Measurements from ENCODE around the gene TCAF2.
"Not testable (repeated sequence)": the region's sequence is repeated elsewhere in the genome, so short reads cannot be mapped to it uniquely, and the experiment has no call there.

Gene TCAF2

GRCh38 chr7:143639372-143639771 lies 18.6 kb downstream of the TCAF2 start:
- not testable (repeated sequence) for H3K4ac ChIP-seq (ENCODE audit: low read depth, low read length); H3K23ac ChIP-seq (ENCODE audit: low read length); H3K14ac ChIP-seq (ENCODE audit: low read length); H4K91ac ChIP-seq (ENCODE audit: low read depth, low read length); H2BK5ac ChIP-seq (ENCODE audit: low read depth, low read length, poor library complexity); H3K27ac ChIP-seq (ENCODE audit: low read depth, low read length); H3K9me3 ChIP-seq (ENCODE audit: insufficient read depth, low read depth, low read length); H2BK120ac ChIP-seq (ENCODE audit: insufficient read depth, low read length, poor library complexity); H2AK5ac ChIP-seq (ENCODE audit: low read length); H4K8ac ChIP-seq (ENCODE audit: low read depth, low read length); H3K79me1 ChIP-seq (ENCODE audit: low read length); H3K4me1 ChIP-seq (ENCODE audit: control insufficient read depth in 1 of 2, insufficient read depth in 2 of 2, low read length in 2 of 2); H3K36me3 ChIP-seq (ENCODE audit: control insufficient read depth in 1 of 2, insufficient read depth in 2 of 2, low read length in 2 of 2); H3K18ac ChIP-seq (ENCODE audit: low read length); H3K4me3 ChIP-seq (ENCODE audit: low read depth, low read length); H3K9ac ChIP-seq (ENCODE audit: low read length); H3K79me2 ChIP-seq (ENCODE audit: control insufficient read depth, insufficient read depth, low read length, poor library complexity); H4K12ac ChIP-seq (ENCODE audit: low read depth, low read length); H2AFZ ChIP-seq (ENCODE audit: insufficient read depth, low read length, poor library complexity); H2BK12ac ChIP-seq (ENCODE audit: low read length); H3K4me2 ChIP-seq (ENCODE audit: low read length); DNase-seq; H3K27me3 ChIP-seq (ENCODE audit: insufficient read depth, low read length)
- no CpG with 5 or more reads among the region's 7 CpGs for WGBS (ENCODE audit: extremely low coverage, insufficient coverage, insufficient read length)

DNA sequence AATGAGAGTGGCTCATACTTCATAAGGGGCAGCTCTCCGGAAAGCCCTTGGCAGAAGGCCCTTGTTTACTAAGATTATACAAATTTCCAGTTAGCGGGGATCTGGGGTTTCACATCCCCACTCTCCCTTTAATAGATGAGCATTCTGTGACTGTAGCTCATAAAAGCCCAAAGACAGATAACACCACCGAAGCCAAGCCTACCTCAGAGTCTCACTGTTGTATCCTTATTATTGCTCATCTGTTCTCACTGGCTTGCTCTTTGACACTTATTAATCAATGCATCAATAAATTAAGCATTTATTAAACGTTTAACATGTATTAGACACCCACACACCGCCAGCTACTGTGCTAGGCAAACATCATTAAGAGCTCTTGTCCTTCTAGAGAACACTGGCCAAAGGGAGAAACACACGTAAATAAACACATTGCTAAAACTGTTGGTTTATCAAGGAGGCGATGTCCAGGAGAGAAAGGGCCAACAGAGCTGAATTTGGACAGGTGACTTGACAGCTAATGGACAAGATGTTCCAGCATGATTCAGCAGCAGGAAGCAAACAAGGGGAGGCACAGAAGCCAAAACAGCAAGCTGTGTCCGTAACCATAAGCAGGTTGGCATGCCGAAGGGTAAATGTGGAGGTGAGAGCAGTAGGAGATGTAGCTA lies 19.9 kb downstream of the TCAF2 start:
- H2BK120ac ChIP-seq (ENCODE audit: insufficient read depth, low read length, poor library complexity); H2BK5ac ChIP-seq (ENCODE audit: low read depth, low read length, poor library complexity); H3K4me3 ChIP-seq (ENCODE audit: low read depth, low read length); H3K23ac ChIP-seq (ENCODE audit: low read length); H2AFZ ChIP-seq (ENCODE audit: insufficient read depth, low read length, poor library complexity); H3K4me1 ChIP-seq (ENCODE audit: control insufficient read depth in 1 of 2, insufficient read depth in 2 of 2, low read length in 2 of 2); H3K14ac ChIP-seq (ENCODE audit: low read length); H3K4me2 ChIP-seq (ENCODE audit: low read length); H3K9ac ChIP-seq (ENCODE audit: low read length); H4K12ac ChIP-seq (ENCODE audit: low read depth, low read length); H3K79me2 ChIP-seq (ENCODE audit: control insufficient read depth, insufficient read depth, low read length, poor library complexity); H4K8ac ChIP-seq (ENCODE audit: low read depth, low read length); H3K27me3 ChIP-seq (ENCODE audit: insufficient read depth, low read length); H3K36me3 ChIP-seq (ENCODE audit: control insufficient read depth in 1 of 2, insufficient read depth in 2 of 2, low read length in 2 of 2); H3K4ac ChIP-seq (ENCODE audit: low read depth, low read length); DNase-seq; H3K18ac ChIP-seq (ENCODE audit: low read length); H2AK5ac ChIP-seq (ENCODE audit: low read length); H3K27ac ChIP-seq (ENCODE audit: low read depth, low read length); H3K9me3 ChIP-seq (ENCODE audit: insufficient read depth, low read depth, low read length); H2BK12ac ChIP-seq (ENCODE audit: low read length); H3K79me1 ChIP-seq (ENCODE audit: low read length); H4K91ac ChIP-seq (ENCODE audit: low read depth, low read length): not testable (repeated sequence)
- no CpG with 5 or more reads among the region's 9 CpGs for WGBS (ENCODE audit: extremely low coverage, insufficient coverage, insufficient read length)

GRCh38 chr7:143646598-143646997 lies 25.8 kb downstream of the TCAF2 start:
- not testable (repeated sequence) for H3K14ac ChIP-seq (ENCODE audit: low read length); DNase-seq; H2AFZ ChIP-seq (ENCODE audit: insufficient read depth, low read length, poor library complexity); H3K18ac ChIP-seq (ENCODE audit: low read length); H3K4ac ChIP-seq (ENCODE audit: low read depth, low read length); H3K4me1 ChIP-seq (ENCODE audit: control insufficient read depth in 1 of 2, insufficient read depth in 2 of 2, low read length in 2 of 2); H4K8ac ChIP-seq (ENCODE audit: low read depth, low read length); H3K9ac ChIP-seq (ENCODE audit: low read length); H3K79me2 ChIP-seq (ENCODE audit: control insufficient read depth, insufficient read depth, low read length, poor library complexity); H3K4me3 ChIP-seq (ENCODE audit: low read depth, low read length); H3K4me2 ChIP-seq (ENCODE audit: low read length); H3K27ac ChIP-seq (ENCODE audit: low read depth, low read length); H4K91ac ChIP-seq (ENCODE audit: low read depth, low read length); H2BK12ac ChIP-seq (ENCODE audit: low read length); H4K12ac ChIP-seq (ENCODE audit: low read depth, low read length); H3K23ac ChIP-seq (ENCODE audit: low read length); H3K79me1 ChIP-seq (ENCODE audit: low read length); H3K36me3 ChIP-seq (ENCODE audit: control insufficient read depth in 1 of 2, insufficient read depth in 2 of 2, low read length in 2 of 2); H3K27me3 ChIP-seq (ENCODE audit: insufficient read depth, low read length); H2BK120ac ChIP-seq (ENCODE audit: insufficient read depth, low read length, poor library complexity); H2AK5ac ChIP-seq (ENCODE audit: low read length); H3K9me3 ChIP-seq (ENCODE audit: insufficient read depth, low read depth, low read length); H2BK5ac ChIP-seq (ENCODE audit: low read depth, low read length, poor library complexity)
- no CpG with 5 or more reads among the region's 6 CpGs for WGBS (ENCODE audit: extremely low coverage, insufficient coverage, insufficient read length)

DNA sequence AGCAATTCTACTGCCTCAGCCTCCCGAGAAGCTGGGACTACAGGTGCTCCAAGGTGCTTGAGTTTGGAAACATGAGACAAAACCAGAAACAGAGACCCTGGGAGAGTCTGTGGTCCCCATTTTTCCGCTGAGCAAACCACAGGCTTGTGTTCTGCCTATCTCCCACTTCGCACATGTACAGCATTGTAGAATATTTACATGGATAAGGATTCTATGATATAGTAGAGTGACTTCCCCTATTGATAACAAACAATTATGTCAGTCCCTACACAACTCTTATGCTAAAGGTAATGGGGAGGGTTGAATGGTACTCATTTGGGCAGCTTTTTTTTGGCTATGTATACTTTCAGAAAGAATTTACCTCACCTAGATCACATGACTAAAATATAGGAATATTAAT lies 29.1 kb downstream of the TCAF2 start:
- not testable (repeated sequence) for H3K27me3 ChIP-seq (ENCODE audit: insufficient read depth, low read length); H3K79me2 ChIP-seq (ENCODE audit: control insufficient read depth, insufficient read depth, low read length, poor library complexity); H4K91ac ChIP-seq (ENCODE audit: low read depth, low read length); H2AFZ ChIP-seq (ENCODE audit: insufficient read depth, low read length, poor library complexity); H3K27ac ChIP-seq (ENCODE audit: low read depth, low read length); H3K4me3 ChIP-seq (ENCODE audit: low read depth, low read length); H3K4ac ChIP-seq (ENCODE audit: low read depth, low read length); H2BK12ac ChIP-seq (ENCODE audit: low read length); H3K36me3 ChIP-seq (ENCODE audit: control insufficient read depth in 1 of 2, insufficient read depth in 2 of 2, low read length in 2 of 2); H2AK5ac ChIP-seq (ENCODE audit: low read length); H3K14ac ChIP-seq (ENCODE audit: low read length); H3K79me1 ChIP-seq (ENCODE audit: low read length); H3K9ac ChIP-seq (ENCODE audit: low read length); H3K4me1 ChIP-seq (ENCODE audit: control insufficient read depth in 1 of 2, insufficient read depth in 2 of 2, low read length in 2 of 2); H4K12ac ChIP-seq (ENCODE audit: low read depth, low read length); H2BK120ac ChIP-seq (ENCODE audit: insufficient read depth, low read length, poor library complexity); H2BK5ac ChIP-seq (ENCODE audit: low read depth, low read length, poor library complexity); DNase-seq; H3K4me2 ChIP-seq (ENCODE audit: low read length); H3K18ac ChIP-seq (ENCODE audit: low read length); H4K8ac ChIP-seq (ENCODE audit: low read depth, low read length); H3K23ac ChIP-seq (ENCODE audit: low read length); H3K9me3 ChIP-seq (ENCODE audit: insufficient read depth, low read depth, low read length)
- WGBS (ENCODE audit: extremely low coverage, insufficient coverage, insufficient read length) = no CpG with 5 or more reads among the region's 3 CpGs
